OCI-M2 (cell line): ENCODE data around the gene SPG7.
"Not testable (repeated sequence)": the region's sequence is repeated elsewhere in the genome, so short reads cannot be mapped to it uniquely, and the experiment has no call there.

Experiments used
- DNase-seq: peaks from one replicate; lab custom pipeline; 2025; ENCODE audit not compliant: unreplicated experiment; lab: John Stamatoyannopoulos, UW

Gene SPG7

GRCh38 chr16:89507834-89508590 lies at the start of gene SPG7:
SPG7 (plus strand) TSS chr16:89508403; CDS start chr16:89508418, 15 bp downstream.
- no peak for DNase-seq

- DNase-seq, result no peak
Measured at GRCh38 chr16:89458551-89458950, 49.7 kb upstream of the SPG7 start.

- no peak for DNase-seq
Measured at GRCh38 chr16:89458967-89459366, 49.2 kb upstream of the SPG7 start.

GRCh38 chr16:89460556-89460955 lies 47.6 kb upstream of the SPG7 start:
- no peak for DNase-seq

- not testable (repeated sequence) for DNase-seq
Measured at GRCh38 chr16:89461890-89462289, 46.3 kb upstream of the SPG7 start.

- not testable (repeated sequence) for DNase-seq
Measured at GRCh38 chr16:89462639-89463038, 45.6 kb upstream of the SPG7 start.

- not testable (repeated sequence) for DNase-seq
Measured at GRCh38 chr16:89463312-89463711, 44.9 kb upstream of the SPG7 start.

- DNase-seq, result no peak
Measured at GRCh38 chr16:89466920-89467319, 41.3 kb upstream of the SPG7 start.

- no peak for DNase-seq
Measured at GRCh38 chr16:89467382-89467781, 40.8 kb upstream of the SPG7 start.

- no peak for DNase-seq
Measured at GRCh38 chr16:89472711-89473075, 35.5 kb upstream of the SPG7 start.

- no peak for DNase-seq
Measured at GRCh38 chr16:89473136-89473712, 35.0 kb upstream of the SPG7 start.

- no peak for DNase-seq
Measured at GRCh38 chr16:89473791-89474414, 34.3 kb upstream of the SPG7 start.

GRCh38 chr16:89475144-89475543 lies 33.1 kb upstream of the SPG7 start:
- no peak for DNase-seq

- no peak for DNase-seq
Measured at GRCh38 chr16:89476379-89476778, 31.8 kb upstream of the SPG7 start.

GRCh38 chr16:89476811-89477261 lies 31.4 kb upstream of the SPG7 start:
- no peak for DNase-seq

GRCh38 chr16:89478576-89479221 lies 29.5 kb upstream of the SPG7 start:
- no peak for DNase-seq

- DNase-seq, result no peak
Measured at GRCh38 chr16:89481356-89481955, 26.7 kb upstream of the SPG7 start.

- DNase-seq, result no peak
Measured at GRCh38 chr16:89482150-89482816, 25.9 kb upstream of the SPG7 start.

GRCh38 chr16:89482817-89483205 lies 25.4 kb upstream of the SPG7 start:
- DNase-seq, result no peak

- DNase-seq, result no peak
Measured at GRCh38 chr16:89484041-89484501, 24.1 kb upstream of the SPG7 start.
